Uterus (tissue), 2 donors: ENCODE measurements around the gene KLHL41.

Experiments used
- POLR2A ChIP-seq, 2 donors: fragments of 450-650 bp; IDR thresholded peaks; one replicate each; pipeline ENCODE4 v1.6.1; 2016; ENCODE audit warnings: antibody characterized with exemption in 2 of 2, mild to moderate bottlenecking in 1 of 2, moderate library complexity in 1 of 2
- TF ChIP-seq, protein P1 (sequence below), 4 experiments: fragments of 200-600 bp in 2 of 4; fragments of 450-650 bp in 2 of 4; sonication (generic) in 2 of 4; IDR thresholded peaks; one replicate each; pipeline ENCODE4 v1.5.1; 2016 to 2019; ENCODE audit warnings: antibody characterized with exemption in 4 of 4, mild to moderate bottlenecking in 2 of 4, moderate library complexity in 1 of 4

DNA sequence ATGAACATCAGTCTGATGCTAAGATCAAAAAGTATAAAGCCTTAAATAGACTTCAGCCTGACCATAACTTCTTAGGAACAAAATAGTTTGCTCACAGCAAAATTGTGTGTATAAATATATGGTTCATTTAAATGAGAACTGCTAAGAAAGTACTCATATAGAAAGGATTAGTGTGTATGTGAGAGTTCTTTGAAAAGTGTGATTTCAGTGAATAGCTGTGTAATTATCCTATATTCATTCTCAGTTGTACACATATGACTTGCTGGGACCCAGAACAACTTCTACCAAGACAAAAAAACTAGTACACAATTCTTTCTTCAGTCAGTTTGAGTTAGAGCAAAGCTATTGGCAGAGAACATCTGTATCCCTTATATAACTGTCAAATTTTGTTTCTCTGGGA lies 23.0 kb upstream of the KLHL41 start:
- TF ChIP-seq, protein P1, sequence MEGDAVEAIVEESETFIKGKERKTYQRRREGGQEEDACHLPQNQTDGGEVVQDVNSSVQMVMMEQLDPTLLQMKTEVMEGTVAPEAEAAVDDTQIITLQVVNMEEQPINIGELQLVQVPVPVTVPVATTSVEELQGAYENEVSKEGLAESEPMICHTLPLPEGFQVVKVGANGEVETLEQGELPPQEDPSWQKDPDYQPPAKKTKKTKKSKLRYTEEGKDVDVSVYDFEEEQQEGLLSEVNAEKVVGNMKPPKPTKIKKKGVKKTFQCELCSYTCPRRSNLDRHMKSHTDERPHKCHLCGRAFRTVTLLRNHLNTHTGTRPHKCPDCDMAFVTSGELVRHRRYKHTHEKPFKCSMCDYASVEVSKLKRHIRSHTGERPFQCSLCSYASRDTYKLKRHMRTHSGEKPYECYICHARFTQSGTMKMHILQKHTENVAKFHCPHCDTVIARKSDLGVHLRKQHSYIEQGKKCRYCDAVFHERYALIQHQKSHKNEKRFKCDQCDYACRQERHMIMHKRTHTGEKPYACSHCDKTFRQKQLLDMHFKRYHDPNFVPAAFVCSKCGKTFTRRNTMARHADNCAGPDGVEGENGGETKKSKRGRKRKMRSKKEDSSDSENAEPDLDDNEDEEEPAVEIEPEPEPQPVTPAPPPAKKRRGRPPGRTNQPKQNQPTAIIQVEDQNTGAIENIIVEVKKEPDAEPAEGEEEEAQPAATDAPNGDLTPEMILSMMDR (IDR thresholded peaks at IDR 0.05) = no peak
- TF ChIP-seq POLR2A (IDR thresholded peaks at IDR 0.05) = no peak
